HFF-Myc (cell line): ENCODE data around the gene KIAA0232.
"Not testable (repeated sequence)": the region's sequence is repeated elsewhere in the genome, so short reads cannot be mapped to it uniquely, and the experiment has no call there.

Experiments used
- DNase-seq: peaks from one replicate; pipeline ENCODE4 v3.0.0-alpha.2; 2011; ENCODE audit warnings: low read depth; ENCODE audit errors: extremely low read depth
- H3K4me3 ChIP-seq: replicated peaks from 2 replicates; pipeline ENCODE4 v1.5.1; 2011; ENCODE audit warnings: low read depth, mild to moderate bottlenecking, control low read depth, low read length
- CTCF ChIP-seq: IDR thresholded peaks from 2 replicates; pipeline ENCODE4 v1.5.1; 2012; ENCODE audit warnings: mild to moderate bottlenecking, low read depth, low read length, control low read depth; ENCODE audit errors: missing control alignments

KIAA0232 gene

GRCh38 chr4:6794189-6794588, 11.7 kb downstream of the KIAA0232 start:
- no peak for DNase-seq
- TF ChIP-seq CTCF = no peak
- H3K4me3 ChIP-seq = no peak overlapping the region

GRCh38 chr4:6795821-6796220, 13.3 kb downstream of the KIAA0232 start:
- no peak for DNase-seq
- TF ChIP-seq CTCF = no peak
- no peak overlapping the region for H3K4me3 ChIP-seq

- not testable (repeated sequence) for DNase-seq, H3K4me3 ChIP-seq
Observed at GRCh38 chr4:6797368-6797767, 14.8 kb downstream of the KIAA0232 start.

GRCh38 chr4:6799091-6799490, 16.6 kb downstream of the KIAA0232 start:
- DNase-seq = no peak
- no peak overlapping the region for H3K4me3 ChIP-seq
- TF ChIP-seq CTCF = no peak

GRCh38 chr4:6802025-6802424, 19.5 kb downstream of the KIAA0232 start:
- H3K4me3 ChIP-seq = no peak overlapping the region
- DNase-seq = no peak
- no peak for TF ChIP-seq CTCF

- H3K4me3 ChIP-seq = no peak overlapping the region
- DNase-seq = no peak
- no peak for TF ChIP-seq CTCF
Observed at GRCh38 chr4:6802626-6803025, 20.1 kb downstream of the KIAA0232 start.

GRCh38 chr4:6803246-6803645, 20.7 kb downstream of the KIAA0232 start:
- TF ChIP-seq CTCF = no peak
- H3K4me3 ChIP-seq = no peak overlapping the region
- no peak for DNase-seq
